Prostate gland (tissue), 2 donors: Measurements from ENCODE around the gene RHOT1.

Experiments
- POLR2A ChIP-seq: fragments of 450-650 bp; IDR thresholded peaks from one replicate; pipeline ENCODE4 v1.6.1; 2016; ENCODE audit warnings: antibody characterized with exemption, mild to moderate bottlenecking
- TF ChIP-seq, protein P1 (sequence below), 4 experiments: fragments of 200-600 bp in 2 of 4; fragments of 450-650 bp in 2 of 4; sonication (generic) in 2 of 4; IDR thresholded peaks; 1 replicate in 3 of 4; 2 replicates in 1 of 4; pipeline ENCODE4 v1.5.1; 2016 to 2019; ENCODE audit warnings: antibody characterized with exemption in 4 of 4, mild to moderate bottlenecking in 2 of 4, moderate library complexity in 2 of 4

- TF ChIP-seq, protein P1, sequence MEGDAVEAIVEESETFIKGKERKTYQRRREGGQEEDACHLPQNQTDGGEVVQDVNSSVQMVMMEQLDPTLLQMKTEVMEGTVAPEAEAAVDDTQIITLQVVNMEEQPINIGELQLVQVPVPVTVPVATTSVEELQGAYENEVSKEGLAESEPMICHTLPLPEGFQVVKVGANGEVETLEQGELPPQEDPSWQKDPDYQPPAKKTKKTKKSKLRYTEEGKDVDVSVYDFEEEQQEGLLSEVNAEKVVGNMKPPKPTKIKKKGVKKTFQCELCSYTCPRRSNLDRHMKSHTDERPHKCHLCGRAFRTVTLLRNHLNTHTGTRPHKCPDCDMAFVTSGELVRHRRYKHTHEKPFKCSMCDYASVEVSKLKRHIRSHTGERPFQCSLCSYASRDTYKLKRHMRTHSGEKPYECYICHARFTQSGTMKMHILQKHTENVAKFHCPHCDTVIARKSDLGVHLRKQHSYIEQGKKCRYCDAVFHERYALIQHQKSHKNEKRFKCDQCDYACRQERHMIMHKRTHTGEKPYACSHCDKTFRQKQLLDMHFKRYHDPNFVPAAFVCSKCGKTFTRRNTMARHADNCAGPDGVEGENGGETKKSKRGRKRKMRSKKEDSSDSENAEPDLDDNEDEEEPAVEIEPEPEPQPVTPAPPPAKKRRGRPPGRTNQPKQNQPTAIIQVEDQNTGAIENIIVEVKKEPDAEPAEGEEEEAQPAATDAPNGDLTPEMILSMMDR (IDR thresholded peaks at IDR 0.05) = no peak
- TF ChIP-seq POLR2A = no peak
Observed at GRCh38 chr17:32142857-32143526, 690 bp downstream of the RHOT1 start.
